GM12801 (cell line): Measurements from ENCODE around the gene NANOS3.

Source experiments
- TF ChIP-seq, protein P1 (sequence below): IDR thresholded peaks from one replicate; pipeline ENCODE4 v1.5.1; 2011; ENCODE audit warnings: control low read depth; ENCODE audit not compliant: insufficient read length; ENCODE audit errors: extremely low read depth

Gene NANOS3

DNA sequence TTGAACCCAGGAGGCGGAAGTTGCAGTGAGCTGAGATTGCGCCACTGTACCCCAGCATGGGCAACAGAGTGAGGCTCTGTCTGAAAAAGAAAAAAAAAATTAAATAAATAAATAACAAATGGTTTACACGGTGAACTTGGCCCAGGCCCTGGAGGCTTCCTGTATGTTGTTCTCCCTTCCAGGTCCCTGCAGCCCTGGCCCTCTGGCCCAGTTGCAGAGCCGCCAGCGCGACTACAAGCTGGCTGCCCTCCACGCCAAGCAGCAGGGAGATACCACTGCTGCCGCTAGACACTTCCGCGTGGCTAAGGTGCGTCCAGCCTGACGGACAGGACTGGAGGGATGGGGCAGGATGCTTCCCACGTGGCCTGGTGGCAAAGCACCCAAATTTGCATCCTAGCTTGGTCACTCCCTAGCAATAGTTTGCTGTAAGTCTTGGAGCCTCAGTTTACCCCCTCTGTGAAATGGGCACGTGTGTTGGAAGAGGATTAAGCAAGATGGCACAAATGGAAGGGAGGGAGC, 41.0 kb downstream of the NANOS3 start:
- TF ChIP-seq, protein P1, sequence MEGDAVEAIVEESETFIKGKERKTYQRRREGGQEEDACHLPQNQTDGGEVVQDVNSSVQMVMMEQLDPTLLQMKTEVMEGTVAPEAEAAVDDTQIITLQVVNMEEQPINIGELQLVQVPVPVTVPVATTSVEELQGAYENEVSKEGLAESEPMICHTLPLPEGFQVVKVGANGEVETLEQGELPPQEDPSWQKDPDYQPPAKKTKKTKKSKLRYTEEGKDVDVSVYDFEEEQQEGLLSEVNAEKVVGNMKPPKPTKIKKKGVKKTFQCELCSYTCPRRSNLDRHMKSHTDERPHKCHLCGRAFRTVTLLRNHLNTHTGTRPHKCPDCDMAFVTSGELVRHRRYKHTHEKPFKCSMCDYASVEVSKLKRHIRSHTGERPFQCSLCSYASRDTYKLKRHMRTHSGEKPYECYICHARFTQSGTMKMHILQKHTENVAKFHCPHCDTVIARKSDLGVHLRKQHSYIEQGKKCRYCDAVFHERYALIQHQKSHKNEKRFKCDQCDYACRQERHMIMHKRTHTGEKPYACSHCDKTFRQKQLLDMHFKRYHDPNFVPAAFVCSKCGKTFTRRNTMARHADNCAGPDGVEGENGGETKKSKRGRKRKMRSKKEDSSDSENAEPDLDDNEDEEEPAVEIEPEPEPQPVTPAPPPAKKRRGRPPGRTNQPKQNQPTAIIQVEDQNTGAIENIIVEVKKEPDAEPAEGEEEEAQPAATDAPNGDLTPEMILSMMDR: no peak

DNA sequence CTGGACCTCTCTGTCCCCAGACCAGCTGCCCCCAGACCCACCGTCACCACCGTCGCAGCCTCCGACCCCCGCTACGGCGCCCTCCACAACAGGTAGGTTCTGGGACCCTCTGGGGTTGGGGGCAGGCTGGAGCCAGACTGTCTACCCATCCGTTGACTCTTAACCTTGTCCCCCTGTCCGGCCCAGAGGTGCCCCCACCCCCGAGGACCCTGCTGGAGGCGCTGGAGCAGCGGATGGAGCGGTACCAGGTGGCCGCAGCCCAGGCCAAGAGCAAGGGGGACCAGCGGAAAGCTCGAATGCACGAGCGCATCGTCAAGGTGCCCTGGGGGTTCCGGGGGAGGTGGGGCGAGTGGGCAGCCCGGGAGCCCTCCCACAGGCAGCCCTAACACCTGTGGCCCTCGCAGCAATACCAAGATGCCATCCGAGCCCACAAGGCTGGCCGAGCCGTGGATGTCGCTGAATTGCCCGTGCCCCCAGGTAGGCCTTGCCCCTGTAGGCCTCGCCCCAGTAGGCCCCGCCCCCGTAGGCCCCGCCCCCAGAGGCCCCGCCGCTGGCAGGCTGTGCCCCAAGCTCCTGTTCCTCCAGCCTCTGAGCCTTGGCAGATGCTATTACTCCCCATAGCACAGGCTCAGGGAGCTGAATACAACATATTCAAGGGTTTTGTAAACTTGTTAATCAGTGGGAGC, 41.9 kb downstream of the NANOS3 start:
- TF ChIP-seq, protein P1: no peak

DNA sequence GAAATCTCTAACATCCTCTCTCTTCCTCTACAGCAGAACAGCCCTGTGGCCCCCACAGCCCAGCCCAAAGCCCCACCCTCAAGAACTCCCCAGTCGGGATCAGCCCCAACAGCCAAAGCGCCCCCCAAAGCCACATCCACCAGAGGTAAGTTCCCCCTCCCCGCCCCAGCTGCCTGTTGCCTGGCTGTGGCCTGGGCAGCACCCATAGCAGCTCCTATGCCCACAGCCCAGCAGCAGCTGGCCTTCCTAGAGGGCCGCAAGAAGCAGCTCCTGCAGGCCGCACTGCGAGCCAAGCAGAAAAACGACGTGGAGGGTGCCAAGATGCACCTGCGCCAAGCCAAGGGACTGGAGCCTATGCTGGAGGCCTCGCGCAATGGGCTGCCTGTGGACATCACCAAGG, 43.6 kb downstream of the NANOS3 start:
- TF ChIP-seq, protein P1: no peak

DNA sequence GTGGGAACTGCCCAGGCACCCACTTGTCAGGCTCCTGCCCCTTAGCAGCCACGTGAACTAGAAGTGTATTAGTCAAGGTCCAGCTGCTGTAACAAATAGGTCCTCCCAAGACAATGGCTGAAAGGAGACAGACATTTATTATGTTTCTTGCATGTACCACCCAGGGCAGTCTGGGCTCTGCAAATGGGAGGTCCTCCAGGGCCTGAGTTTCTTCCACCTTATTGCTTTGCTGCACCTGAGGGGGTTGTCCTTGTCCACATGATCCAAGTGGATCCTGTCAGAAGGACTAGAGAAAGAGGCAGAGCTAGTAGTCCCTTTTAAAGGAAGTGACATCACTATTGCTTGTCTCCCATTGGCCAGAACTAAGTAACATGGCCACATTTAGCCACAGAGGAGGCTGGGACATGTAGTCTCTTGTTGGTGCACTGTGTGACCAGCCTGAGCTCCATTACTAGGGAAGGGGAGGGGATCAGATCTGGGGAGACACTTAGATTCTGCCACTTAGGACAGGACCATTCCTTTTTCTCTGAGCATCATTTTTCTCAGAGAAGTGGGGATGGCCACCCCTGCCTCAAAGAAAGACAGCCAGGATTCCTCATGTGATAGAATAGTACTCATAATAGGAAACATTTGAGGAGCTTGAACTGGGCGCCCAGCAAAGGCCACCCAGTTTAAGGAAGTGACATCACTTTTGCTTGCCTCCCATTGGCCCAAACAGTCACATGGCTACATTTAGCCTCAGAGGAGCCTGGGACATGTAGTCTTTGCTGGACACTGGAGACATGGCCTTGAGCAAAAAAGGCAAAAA, 44.2 kb downstream of the NANOS3 start:
- TF ChIP-seq, protein P1: no peak

DNA sequence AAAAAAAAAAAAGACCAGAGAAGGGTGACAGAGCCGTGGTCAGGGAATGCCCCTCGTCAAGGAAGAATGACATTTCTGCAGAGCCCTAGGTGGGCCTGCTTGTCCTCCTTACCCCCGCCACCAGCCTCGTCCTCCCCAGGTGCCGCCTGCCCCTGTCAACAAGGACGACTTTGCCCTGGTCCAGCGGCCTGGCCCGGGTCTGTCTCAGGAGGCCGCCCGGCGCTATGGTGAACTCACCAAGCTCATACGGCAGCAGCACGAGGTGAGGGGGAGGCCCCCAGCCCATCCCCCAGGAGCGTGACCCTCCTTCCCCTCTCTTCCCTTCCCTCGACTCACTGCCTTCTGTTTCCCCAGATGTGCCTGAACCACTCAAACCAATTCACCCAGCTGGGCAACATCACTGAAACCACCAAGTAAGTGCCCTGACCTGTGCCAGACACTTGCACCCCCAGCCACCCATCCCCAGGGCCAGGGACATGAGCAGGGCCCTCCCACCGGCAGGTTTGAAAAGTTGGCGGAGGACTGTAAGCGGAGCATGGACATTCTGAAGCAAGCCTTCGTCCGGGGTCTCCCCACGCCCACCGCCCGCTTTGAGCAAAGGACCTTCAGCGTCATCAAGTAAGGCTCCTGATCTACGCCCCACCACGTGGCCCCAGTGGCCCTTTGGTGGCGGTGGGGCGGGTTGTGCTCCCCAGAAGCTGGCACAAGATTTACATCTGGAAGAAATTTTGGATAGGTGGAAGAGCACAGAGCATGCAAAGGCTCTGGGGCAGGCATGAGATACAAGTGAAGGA, 46.5 kb downstream of the NANOS3 start:
- TF ChIP-seq, protein P1: no peak

DNA sequence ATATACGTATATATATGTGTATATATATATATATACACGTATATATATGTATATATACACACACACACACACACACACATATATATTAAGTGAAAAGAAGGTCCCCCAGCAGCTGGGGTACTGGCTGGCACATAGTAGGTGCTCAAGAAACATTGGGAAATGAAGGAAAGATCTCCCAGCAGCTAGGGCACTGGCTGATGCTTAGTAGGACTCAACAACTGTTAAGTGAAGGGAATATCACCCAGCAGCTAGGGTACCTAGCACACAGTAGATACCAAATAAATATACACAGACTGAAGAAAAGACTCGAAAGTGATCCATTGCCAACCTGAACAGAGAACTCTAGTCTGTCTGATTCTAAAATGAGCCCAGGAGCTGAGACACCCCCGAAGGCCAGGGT, 49.1 kb downstream of the NANOS3 start:
- TF ChIP-seq, protein P1: no peak

DNA sequence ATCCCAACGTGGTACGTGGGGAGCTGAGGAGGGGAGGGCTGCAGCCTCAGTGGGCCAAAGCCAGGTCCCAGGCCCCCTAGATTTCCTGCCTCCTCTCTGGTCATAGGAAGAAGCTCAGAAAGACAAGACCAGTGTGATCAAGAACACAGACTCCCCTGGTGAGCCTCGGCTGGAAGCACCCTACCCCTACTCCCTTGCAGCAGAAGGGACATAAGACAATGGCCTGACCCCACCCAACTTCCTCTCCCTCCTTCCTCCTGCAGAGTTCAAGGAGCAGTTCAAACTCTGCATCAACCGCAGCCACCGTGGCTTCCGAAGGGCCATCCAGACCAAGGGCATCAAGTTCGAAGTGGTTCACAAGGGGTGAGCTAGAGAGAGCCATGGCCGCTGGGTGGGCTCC, 49.8 kb downstream of the NANOS3 start:
- TF ChIP-seq, protein P1: no peak
